Measurements from ENCODE around the gene LGALS16. TPM values are rescaled to one million over a fixed set of nuclear protein-coding genes. Genes with fewer than 3 reads are reported as not detected.

LGALS16 gene
- total and polyA plus RNA-seq, 10 of the 15 experiments (the other 5 are each of a cell fraction or from before 2014, with no cell fraction given) = not detected

- Histone ChIP-seq H4K20me1 (ENCODE audit: control insufficient read depth, insufficient read depth) (no peaks in the 10 kb centered on the region), H2AFZ (ENCODE audit: control insufficient read depth, low read depth, low read length) (no peak overlapping the region), H3K9ac (ENCODE audit: control insufficient read depth, insufficient read depth, low read length) (no peak overlapping the region), H3K27me3 (replicated peaks in 1 of 2; ENCODE audit: control insufficient read depth in 2 of 2, insufficient read depth in 2 of 2, low read length in 1 of 2) (no peaks in the 10 kb centered on the region), H3K36me3 (ENCODE audit: control insufficient read depth in 2 of 2, insufficient read depth in 2 of 2, low read length in 1 of 2) (no peaks in the 10 kb centered on the region), H3K4me1 (ENCODE audit: control insufficient read depth, insufficient read depth, low read length) (no peaks in the 10 kb centered on the region), H3K4me2 (ENCODE audit: control insufficient read depth, insufficient read depth) (no peak overlapping the region), H3K4me3 (no peak overlapping the region), H3K79me2 (ENCODE audit: control insufficient read depth, insufficient read depth, low read length) (no peaks in the 10 kb centered on the region), H3K27ac (ENCODE audit: control insufficient read depth, insufficient read depth) (no peak overlapping the region), H3K9me3 (replicated peaks; ENCODE audit: control insufficient read depth, insufficient read depth, low read length) (no peaks in the 10 kb centered on the region)
- no peak for FAIRE-seq
- RAD21 ChIA-PET (ENCODE audit: unreplicated experiment) = no interaction called here
- DNase-seq (ENCODE audit: low read depth, low spot score) = no peak
- CTCF ChIA-PET = no interaction called here
- POLR2A ChIA-PET = no interaction called here
- WGBS (ENCODE audit: insufficient coverage, insufficient replicate concordance, low lambda C conversion rate, missing lambda C conversion rate) = 0% methylated on average over 2 of the region's 2 CpGs
- TF ChIP-seq CHD1 (IDR thresholded peaks at IDR 0.05; ENCODE audit: low read depth, low read length) (no peak), FOXM1 (IDR thresholded peaks at IDR 0.05; ENCODE audit: low read depth, low read length) (no peak), ESRRA (IDR thresholded peaks at IDR 0.05; ENCODE audit: low read length) (no peak), YY1 (IDR thresholded peaks at IDR 0.05; ENCODE audit: low read depth, low read length) (no peak), SMAD5 (IDR thresholded peaks at IDR 0.05; ENCODE audit: low read depth) (no peak), NR2C2 (IDR thresholded peaks at IDR 0.05; ENCODE audit: borderline replicate concordance, control insufficient read depth, insufficient read length, low read depth) (no peak), PRDM15 (CRISPR knock-in tag; IDR thresholded peaks at IDR 0.05) (no peak), IKZF2 (IDR thresholded peaks at IDR 0.05) (no peak), MYB (IDR thresholded peaks at IDR 0.05; ENCODE audit: borderline replicate concordance, low read depth, low read length) (no peak), PML (IDR thresholded peaks at IDR 0.05; ENCODE audit: low read length) (no peak)
- TF ChIP-seq, protein P1, sequence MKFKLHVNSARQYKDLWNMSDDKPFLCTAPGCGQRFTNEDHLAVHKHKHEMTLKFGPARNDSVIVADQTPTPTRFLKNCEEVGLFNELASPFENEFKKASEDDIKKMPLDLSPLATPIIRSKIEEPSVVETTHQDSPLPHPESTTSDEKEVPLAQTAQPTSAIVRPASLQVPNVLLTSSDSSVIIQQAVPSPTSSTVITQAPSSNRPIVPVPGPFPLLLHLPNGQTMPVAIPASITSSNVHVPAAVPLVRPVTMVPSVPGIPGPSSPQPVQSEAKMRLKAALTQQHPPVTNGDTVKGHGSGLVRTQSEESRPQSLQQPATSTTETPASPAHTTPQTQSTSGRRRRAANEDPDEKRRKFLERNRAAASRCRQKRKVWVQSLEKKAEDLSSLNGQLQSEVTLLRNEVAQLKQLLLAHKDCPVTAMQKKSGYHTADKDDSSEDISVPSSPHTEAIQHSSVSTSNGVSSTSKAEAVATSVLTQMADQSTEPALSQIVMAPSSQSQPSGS (IDR thresholded peaks at IDR 0.05; ENCODE audit: low read length) = no peak
- TF ChIP-seq, protein P2, sequence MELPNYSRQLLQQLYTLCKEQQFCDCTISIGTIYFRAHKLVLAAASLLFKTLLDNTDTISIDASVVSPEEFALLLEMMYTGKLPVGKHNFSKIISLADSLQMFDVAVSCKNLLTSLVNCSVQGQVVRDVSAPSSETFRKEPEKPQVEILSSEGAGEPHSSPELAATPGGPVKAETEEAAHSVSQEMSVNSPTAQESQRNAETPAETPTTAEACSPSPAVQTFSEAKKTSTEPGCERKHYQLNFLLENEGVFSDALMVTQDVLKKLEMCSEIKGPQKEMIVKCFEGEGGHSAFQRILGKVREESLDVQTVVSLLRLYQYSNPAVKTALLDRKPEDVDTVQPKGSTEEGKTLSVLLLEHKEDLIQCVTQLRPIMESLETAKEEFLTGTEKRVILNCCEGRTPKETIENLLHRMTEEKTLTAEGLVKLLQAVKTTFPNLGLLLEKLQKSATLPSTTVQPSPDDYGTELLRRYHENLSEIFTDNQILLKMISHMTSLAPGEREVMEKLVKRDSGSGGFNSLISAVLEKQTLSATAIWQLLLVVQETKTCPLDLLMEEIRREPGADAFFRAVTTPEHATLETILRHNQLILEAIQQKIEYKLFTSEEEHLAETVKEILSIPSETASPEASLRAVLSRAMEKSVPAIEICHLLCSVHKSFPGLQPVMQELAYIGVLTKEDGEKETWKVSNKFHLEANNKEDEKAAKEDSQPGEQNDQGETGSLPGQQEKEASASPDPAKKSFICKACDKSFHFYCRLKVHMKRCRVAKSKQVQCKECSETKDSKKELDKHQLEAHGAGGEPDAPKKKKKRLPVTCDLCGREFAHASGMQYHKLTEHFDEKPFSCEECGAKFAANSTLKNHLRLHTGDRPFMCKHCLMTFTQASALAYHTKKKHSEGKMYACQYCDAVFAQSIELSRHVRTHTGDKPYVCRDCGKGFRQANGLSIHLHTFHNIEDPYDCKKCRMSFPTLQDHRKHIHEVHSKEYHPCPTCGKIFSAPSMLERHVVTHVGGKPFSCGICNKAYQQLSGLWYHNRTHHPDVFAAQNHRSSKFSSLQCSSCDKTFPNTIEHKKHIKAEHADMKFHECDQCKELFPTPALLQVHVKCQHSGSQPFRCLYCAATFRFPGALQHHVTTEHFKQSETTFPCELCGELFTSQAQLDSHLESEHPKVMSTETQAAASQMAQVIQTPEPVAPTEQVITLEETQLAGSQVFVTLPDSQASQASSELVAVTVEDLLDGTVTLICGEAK (IDR thresholded peaks at IDR 0.05; ENCODE audit: borderline replicate concordance) = no peak
- intact Hi-C loops (cut with micrococcal nuclease; ENCODE audit: unreplicated experiment) = no loop called here
- SMC1A ChIA-PET (ENCODE audit: uncharacterized antibody, unreplicated experiment) = no interaction called here
- in situ Hi-C loops (cut with MboI) = no loop called here
- BruUV-seq (replicated peaks) = no TSS peak
- no peak for ATAC-seq
Measured at GRCh38 chr19:39613597-39613996, 42.1 kb upstream of the LGALS16 start.

Data from GM12878 (cell line).